GM12878 (cell line): Measurements from ENCODE around the gene MAPK1. TPM values are rescaled to one million over a fixed set of nuclear protein-coding genes. Genes with fewer than 3 reads are reported as not detected.
"Not testable (repeated sequence)": the region's sequence is repeated elsewhere in the genome, so short reads cannot be mapped to it uniquely, and the experiment has no call there.

ENCODE experiments used
- ATAC-seq: fragments of 200-7000 bp; cut with Tn5 transposase; 3 replicates; pipeline ENCODE4 v1.9.1; 2020; ENCODE audit warnings: mild to moderate bottlenecking, moderate library complexity
- BruUV-seq: library from RNA; stranded (reverse); fragments of 400-500 nt; replicated peaks from 2 replicates; lab custom pipeline; 2021; lab: Mats Ljungman, UMichigan
- CTCF ChIA-PET: fragments of 300-600 bp; sonication (Branson Sonifier 250); formaldehyde crosslinking; extraction: SDS; loops from one replicate; lab custom pipeline; 2021; ENCODE audit warnings: inconsistent platforms; lab: Yijun Ruan, JAX
- POLR2A ChIA-PET: fragments of 350-600 bp; formaldehyde crosslinking; extraction: SDS; loops from one replicate; lab custom pipeline; 2021; ENCODE audit warnings: inconsistent platforms; lab: Charles Lee
- RAD21 ChIA-PET: fragments of 300-600 bp; sonication (Branson Sonifier 250); formaldehyde crosslinking; loops from one replicate; lab custom pipeline; 2023; ENCODE audit warnings: antibody characterized with exemption; ENCODE audit not compliant: unreplicated experiment; lab: Charles Lee
- SMC1A ChIA-PET: fragments of 300-600 bp; sonication (Branson Sonifier 250); formaldehyde crosslinking; loops from one replicate; lab custom pipeline; 2023; ENCODE audit not compliant: unreplicated experiment, uncharacterized antibody; lab: Charles Lee
- DNase-seq: peaks from one replicate; pipeline ENCODE4 v3.0.0-alpha.2; 2011; ENCODE audit warnings: low read depth, low spot score
- FAIRE-seq: peaks from 3 replicates; lab custom pipeline; 2011; peaks lifted over from hg19 to GRCh38; lab: Jason Lieb, UNC
- H2AFZ ChIP-seq: 2 replicates; pipeline ENCODE4 v1.6.0; 2011; ENCODE audit warnings: low read depth, low read length, control low read depth; ENCODE audit not compliant: control insufficient read depth
- H3K27ac ChIP-seq: 2 replicates; pipeline ENCODE4 v1.5.1; 2011; ENCODE audit warnings: control low read depth; ENCODE audit not compliant: control insufficient read depth, insufficient read depth
- H3K27me3 ChIP-seq, 2 experiments: replicated peaks in 1 of 2; 2 replicates each; pipeline versions ENCODE4 v1.6.0 to v1.6.1; 2011; ENCODE audit warnings: low read length in 1 of 2; ENCODE audit not compliant: control insufficient read depth in 2 of 2, insufficient read depth in 2 of 2
- H3K36me3 ChIP-seq, 2 experiments: 2 replicates each; pipeline ENCODE4 v1.5.1; 2011; ENCODE audit warnings: low read length in 1 of 2; ENCODE audit not compliant: control insufficient read depth in 2 of 2, insufficient read depth in 2 of 2
- H3K4me1 ChIP-seq: 2 replicates; pipeline ENCODE4 v1.6.1; 2011; ENCODE audit warnings: mild to moderate bottlenecking, low read length, moderate library complexity, mixed read lengths; ENCODE audit not compliant: control insufficient read depth, insufficient read depth
- H3K4me2 ChIP-seq: 2 replicates; pipeline ENCODE4 v1.6.0; 2011; ENCODE audit warnings: control low read depth; ENCODE audit not compliant: control insufficient read depth, insufficient read depth
- H3K4me3 ChIP-seq: fragments of 200-600 bp; sonication (generic); 2 replicates; pipeline ENCODE4 v1.5.1; 2016
- H3K79me2 ChIP-seq: 2 replicates; pipeline ENCODE4 v1.6.0; 2011; ENCODE audit warnings: low read length; ENCODE audit not compliant: control insufficient read depth, insufficient read depth
- H3K9ac ChIP-seq: 2 replicates; pipeline ENCODE4 v1.8.0; 2011; ENCODE audit warnings: low read length, control low read depth, mixed read lengths; ENCODE audit not compliant: control insufficient read depth, insufficient read depth
- H3K9me3 ChIP-seq: replicated peaks from 3 replicates; pipeline ENCODE4 v1.5.1; 2011; ENCODE audit warnings: mild to moderate bottlenecking, low read length; ENCODE audit not compliant: control insufficient read depth, insufficient read depth
- H4K20me1 ChIP-seq: 2 replicates; pipeline ENCODE4 v1.6.0; 2011; ENCODE audit not compliant: control insufficient read depth, insufficient read depth
- ASH2L ChIP-seq: fragments of 300-600, 200-600 bp; sonication (generic); IDR thresholded peaks from 2 replicates; pipeline ENCODE4 v1.6.1; 2017; ENCODE audit warnings: low read depth, mild to moderate bottlenecking, borderline replicate concordance
- CREB1 ChIP-seq: IDR thresholded peaks from 2 replicates; pipeline ENCODE4 v1.6.1; 2012; ENCODE audit warnings: low read depth, mild to moderate bottlenecking, inconsistent platforms
- JUNB ChIP-seq: IDR thresholded peaks from 2 replicates; pipeline ENCODE4 v1.6.1; 2016; ENCODE audit warnings: antibody characterized with exemption, mild to moderate bottlenecking
- POLR2AphosphoS2 ChIP-seq: IDR thresholded peaks from 2 replicates; pipeline ENCODE4 v1.6.1; 2011; ENCODE audit warnings: low read depth, mild to moderate bottlenecking, low read length, improper control_type of control experiment, moderate library complexity
- RCOR1 ChIP-seq: conservative IDR thresholded peaks from 2 replicates; pipeline ENCODE4 v1.6.1; 2012; ENCODE audit warnings: low read depth, low read length, improper control_type of control experiment
- SPI1 ChIP-seq: IDR thresholded peaks from 2 replicates; pipeline ENCODE4 v1.6.1; 2011; ENCODE audit warnings: low read depth, mild to moderate bottlenecking, low read length, moderate library complexity, borderline replicate concordance; ENCODE audit not compliant: insufficient read depth
- TARDBP ChIP-seq: IDR thresholded peaks from 2 replicates; pipeline ENCODE4 v1.6.1; 2016; ENCODE audit warnings: borderline replicate concordance
- WGBS: methylation state at CpG from one replicate; pipeline ENCODE4 v1.1.6; 2016; ENCODE audit warnings: low lambda C conversion rate; ENCODE audit not compliant: insufficient replicate concordance, insufficient coverage; ENCODE audit errors: missing lambda C conversion rate; 5-methylcytosine and 5-hydroxymethylcytosine counted together
- in situ Hi-C: fragments of 300-500 bp; cut with MboI; formaldehyde crosslinking; loops from 9 replicates; pipeline ENCODE4 v1.14.3; 2018; ENCODE audit warnings: mixed read lengths
- intact Hi-C: fragments of 100-400 bp; cut with micrococcal nuclease; formaldehyde crosslinking; loops from one replicate; pipeline ENCODE4 v1.14.2; 2022; ENCODE audit not compliant: unreplicated experiment
- polyA plus RNA-seq, 11 experiments: library from polyadenylated mRNA; depleted of rRNA in 4 of 11; unstranded in 6 of 11; stranded (reverse) in 5 of 11; fragments of >200 nt; fragmentation: Nextera tagmentation in 4 of 11; fragmentation: Illumina TruSeq in 1 of 11; extraction: Ambion mirVana in 4 of 11; extraction: Trizol in 1 of 11; gene quantifications; 1 replicate in 1 of 11; 2 replicates in 10 of 11; pipeline versions ENCODE4 v1.2.1 to v1.2.3, GENCODE V29; 2011 to 2016; ENCODE audit warnings: inconsistent platforms in 2 of 11, missing spikeins in 2 of 11, low read depth in 1 of 11
- total RNA-seq, 4 experiments: library from RNA; depleted of rRNA in 3 of 4; stranded (reverse); fragments of >200 nt in 3 of 4; fragmentation: Illumina TruSeq in 1 of 4; extraction: Trizol in 1 of 4; gene quantifications; 2 replicates each; pipeline versions ENCODE4 v1.2.1 to v1.2.3, GENCODE V29; 2013 to 2021
- TF ChIP-seq, protein P1 (sequence below): fragments of 450-650 bp; IDR thresholded peaks from 2 replicates; pipeline ENCODE4 v1.6.1; 2017; ENCODE audit warnings: low read depth, mild to moderate bottlenecking, moderate library complexity
- TF ChIP-seq, protein P2 (sequence below): fragments of 450-650 bp; IDR thresholded peaks from 2 replicates; pipeline ENCODE4 v1.6.1; 2014; ENCODE audit warnings: mild to moderate bottlenecking
- TF ChIP-seq, protein P3 (sequence below): IDR thresholded peaks from 2 replicates; pipeline ENCODE4 v1.6.1; 2012; ENCODE audit warnings: low read depth, low read length, improper control_type of control experiment

Gene MAPK1
- total and polyA plus RNA-seq, 10 of the 15 experiments (the other 5 are each of a cell fraction or from before 2014, with no cell fraction given) = 7.0 to 123 (median 58.4) TPM

DNA sequence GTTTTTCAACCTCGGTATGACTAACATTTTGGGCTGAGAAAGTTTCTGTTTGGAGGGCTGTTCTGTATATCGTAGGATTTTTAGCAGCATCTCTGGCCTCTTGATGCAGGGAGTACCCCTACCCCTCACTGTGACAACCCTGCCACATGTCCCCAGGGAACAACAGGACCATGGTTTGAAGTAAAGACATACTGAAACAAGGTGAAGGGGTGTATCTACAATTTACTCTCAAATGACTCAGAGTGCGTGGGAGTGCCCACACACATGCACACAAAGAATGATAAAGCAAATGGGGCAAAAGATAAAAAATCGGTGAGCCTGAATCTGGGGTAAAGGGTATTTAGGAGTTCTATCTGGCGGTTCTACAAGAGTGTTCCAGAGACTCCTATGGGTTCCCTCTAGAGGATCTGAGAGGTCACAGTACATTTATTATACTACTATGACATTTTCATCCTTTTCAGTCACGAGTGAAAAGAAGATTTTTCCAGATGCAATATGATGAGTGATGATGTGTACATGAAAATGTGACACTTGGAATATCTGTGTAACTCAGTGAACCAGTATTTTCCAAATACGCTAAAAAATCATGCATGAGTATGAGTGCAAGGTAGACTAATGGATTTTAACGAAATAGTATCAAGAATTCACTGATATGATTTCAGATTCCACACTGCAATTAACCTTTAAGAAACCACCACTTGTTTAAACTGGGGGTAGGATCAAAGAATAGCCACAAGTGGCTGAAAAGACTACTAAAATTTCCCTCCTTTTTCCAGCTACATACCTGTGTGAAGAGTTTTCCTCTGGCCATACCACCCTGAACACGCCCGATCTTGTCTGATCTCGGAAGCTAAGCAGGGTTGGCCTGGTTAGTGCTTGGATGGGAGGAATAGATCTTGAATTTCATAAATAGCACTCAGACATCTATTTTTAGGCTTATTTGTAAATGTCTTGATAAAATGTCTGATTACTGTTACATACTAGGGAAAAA is 75.5 kb downstream of the MAPK1 start (continued):
- TF ChIP-seq, protein P1, sequence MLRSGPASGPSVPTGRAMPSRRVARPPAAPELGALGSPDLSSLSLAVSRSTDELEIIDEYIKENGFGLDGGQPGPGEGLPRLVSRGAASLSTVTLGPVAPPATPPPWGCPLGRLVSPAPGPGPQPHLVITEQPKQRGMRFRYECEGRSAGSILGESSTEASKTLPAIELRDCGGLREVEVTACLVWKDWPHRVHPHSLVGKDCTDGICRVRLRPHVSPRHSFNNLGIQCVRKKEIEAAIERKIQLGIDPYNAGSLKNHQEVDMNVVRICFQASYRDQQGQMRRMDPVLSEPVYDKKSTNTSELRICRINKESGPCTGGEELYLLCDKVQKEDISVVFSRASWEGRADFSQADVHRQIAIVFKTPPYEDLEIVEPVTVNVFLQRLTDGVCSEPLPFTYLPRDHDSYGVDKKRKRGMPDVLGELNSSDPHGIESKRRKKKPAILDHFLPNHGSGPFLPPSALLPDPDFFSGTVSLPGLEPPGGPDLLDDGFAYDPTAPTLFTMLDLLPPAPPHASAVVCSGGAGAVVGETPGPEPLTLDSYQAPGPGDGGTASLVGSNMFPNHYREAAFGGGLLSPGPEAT = no peak
- no peak for TF ChIP-seq RCOR1
- TF ChIP-seq, protein P2, sequence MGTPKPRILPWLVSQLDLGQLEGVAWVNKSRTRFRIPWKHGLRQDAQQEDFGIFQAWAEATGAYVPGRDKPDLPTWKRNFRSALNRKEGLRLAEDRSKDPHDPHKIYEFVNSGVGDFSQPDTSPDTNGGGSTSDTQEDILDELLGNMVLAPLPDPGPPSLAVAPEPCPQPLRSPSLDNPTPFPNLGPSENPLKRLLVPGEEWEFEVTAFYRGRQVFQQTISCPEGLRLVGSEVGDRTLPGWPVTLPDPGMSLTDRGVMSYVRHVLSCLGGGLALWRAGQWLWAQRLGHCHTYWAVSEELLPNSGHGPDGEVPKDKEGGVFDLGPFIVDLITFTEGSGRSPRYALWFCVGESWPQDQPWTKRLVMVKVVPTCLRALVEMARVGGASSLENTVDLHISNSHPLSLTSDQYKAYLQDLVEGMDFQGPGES = no peak
- no peak for TF ChIP-seq POLR2AphosphoS2
- TF ChIP-seq, protein P3, sequence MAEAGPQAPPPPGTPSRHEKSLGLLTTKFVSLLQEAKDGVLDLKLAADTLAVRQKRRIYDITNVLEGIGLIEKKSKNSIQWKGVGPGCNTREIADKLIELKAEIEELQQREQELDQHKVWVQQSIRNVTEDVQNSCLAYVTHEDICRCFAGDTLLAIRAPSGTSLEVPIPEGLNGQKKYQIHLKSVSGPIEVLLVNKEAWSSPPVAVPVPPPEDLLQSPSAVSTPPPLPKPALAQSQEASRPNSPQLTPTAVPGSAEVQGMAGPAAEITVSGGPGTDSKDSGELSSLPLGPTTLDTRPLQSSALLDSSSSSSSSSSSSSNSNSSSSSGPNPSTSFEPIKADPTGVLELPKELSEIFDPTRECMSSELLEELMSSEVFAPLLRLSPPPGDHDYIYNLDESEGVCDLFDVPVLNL = no peak
- TF ChIP-seq CREB1 = peak; percentile 39; the same call in 1 of the 2 replicates
- TF ChIP-seq JUNB = peak; percentile 86
- TF ChIP-seq TARDBP = no peak
- TF ChIP-seq ASH2L = no peak
- TF ChIP-seq SPI1 = no peak

DNA sequence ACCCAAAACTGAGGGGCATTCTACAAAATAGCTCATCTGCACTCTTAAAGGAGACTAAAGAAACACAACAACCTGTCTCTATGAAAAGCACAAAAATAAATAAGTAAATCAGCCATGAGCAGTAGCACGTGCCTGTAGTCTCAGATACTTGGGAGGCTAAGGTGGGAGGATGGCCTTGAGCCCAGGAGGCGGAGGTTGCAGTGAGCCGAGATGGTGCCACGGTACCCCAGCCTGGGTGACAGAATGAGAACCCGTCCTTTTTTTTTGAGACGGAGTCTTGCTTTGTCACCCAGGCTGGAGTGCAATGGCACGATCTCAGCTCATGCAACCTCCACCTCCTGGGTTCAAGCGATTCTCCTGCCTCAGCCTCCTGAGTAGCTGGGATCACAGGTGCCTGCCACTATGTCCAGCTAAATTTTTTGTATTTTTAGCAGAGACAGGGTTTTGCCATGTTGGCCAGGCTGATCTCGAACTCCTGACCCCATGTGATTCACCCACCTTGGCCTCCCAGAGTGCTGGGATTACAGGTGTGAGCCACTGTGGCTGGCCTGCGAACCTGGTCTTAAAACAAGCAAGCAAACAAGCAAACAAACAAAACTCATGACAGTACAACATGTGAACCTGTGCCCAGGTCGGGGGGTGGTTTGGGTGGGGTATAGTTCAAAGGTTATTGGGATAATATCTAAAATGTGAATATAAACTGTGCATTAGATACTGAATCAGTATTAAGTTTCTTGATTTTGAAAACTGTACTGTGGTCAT is 76.4 kb downstream of the MAPK1 start:
- H3K36me3 ChIP-seq, H3K4me2 ChIP-seq, H3K79me2 ChIP-seq, H3K9ac ChIP-seq, FAIRE-seq, DNase-seq, H3K4me3 ChIP-seq, H3K9me3 ChIP-seq, H3K4me1 ChIP-seq, H2AFZ ChIP-seq, H3K27me3 ChIP-seq, in situ Hi-C loops, H4K20me1 ChIP-seq, H3K27ac ChIP-seq: not testable (repeated sequence)
- peak; percentile 14; the same call in 1 of the 3 replicates for ATAC-seq
- TSS peak; percentile 21 for BruUV-seq
- intact Hi-C loops = loop anchor here (5.0 kb wide), 1 partner anchor 146 kb away; no protein-coding TSS in a partner anchor
- ChIA-PET SMC1A (interaction anchor here (0.9 to 2.5 kb wide), 6 partner anchors 11 to 75 kb away, joined by 3 to 15 read pairs (median 4); no protein-coding TSS in a partner anchor), POLR2A (interaction anchor here (0.7 to 0.9 kb wide), 2 partner anchors 22 to 252 kb away, joined by 3 read pairs; no protein-coding TSS in a partner anchor), CTCF (interaction anchor here (0.7 to 1.4 kb wide), 3 partner anchors 10 to 25 kb away, joined by 3 to 4 read pairs (median 3); no protein-coding TSS in a partner anchor), RAD21 (interaction anchor here (1.5 kb wide), 1 partner anchor 28 kb away, joined by 3 read pairs; no protein-coding TSS in a partner anchor)
- WGBS = 86% methylated on average over 11 of the region's 11 CpGs
